GM23338 (cell line): ENCODE results near the gene NOS2. TPM values are rescaled to one million over a fixed set of nuclear protein-coding genes. Genes with fewer than 3 reads are reported as not detected.

Experiments used
- ATAC-seq: fragments of 200-7000 bp; cut with Tn5 transposase; 3 replicates; pipeline ENCODE4 v1.9.1; 2020
- DNase-seq: peaks from one replicate; pipeline ENCODE4 v3.0.0-alpha.2; 2015; ENCODE audit warnings: low spot score
- H2AFZ ChIP-seq: fragments of 200-600 bp; sonication (generic); 2 replicates; pipeline ENCODE4 v1.8.0; 2016; ENCODE audit warnings: antibody characterized with exemption, mild to moderate bottlenecking, moderate library complexity
- H3F3A ChIP-seq: fragments of 200-600 bp; sonication (generic); replicated peaks from 2 replicates; pipeline ENCODE4 v1.8.0; 2017; ENCODE audit warnings: antibody characterized with exemption, mixed run types, low read depth
- H3K27ac ChIP-seq: fragments of 200-600 bp; sonication (generic); 2 replicates; pipeline ENCODE4 v1.6.1; 2016; ENCODE audit warnings: low read depth
- H3K27me3 ChIP-seq: fragments of 200-600 bp; sonication (generic); 2 replicates; pipeline ENCODE4 v1.8.0; 2016; ENCODE audit warnings: mild to moderate bottlenecking, mixed run types, moderate library complexity; ENCODE audit not compliant: insufficient read depth
- H3K36me3 ChIP-seq: fragments of 200-600 bp; sonication (generic); 2 replicates; pipeline ENCODE4 v1.8.0; 2016; ENCODE audit warnings: mild to moderate bottlenecking; ENCODE audit not compliant: insufficient read depth
- H3K4me1 ChIP-seq: fragments of 200-600 bp; sonication (generic); 2 replicates; pipeline ENCODE4 v1.8.0; 2016; ENCODE audit warnings: mild to moderate bottlenecking, moderate library complexity; ENCODE audit not compliant: insufficient read depth
- H3K4me2 ChIP-seq: fragments of 200-600 bp; sonication (generic); 2 replicates; pipeline ENCODE4 v1.7.1; 2017; ENCODE audit warnings: mixed run types
- H3K4me3 ChIP-seq: fragments of 200-600 bp; sonication (generic); 2 replicates; pipeline ENCODE4 v1.6.1; 2016; ENCODE audit warnings: mixed run types
- H3K79me2 ChIP-seq: fragments of 200-600 bp; sonication (generic); replicated peaks from 2 replicates; pipeline ENCODE4 v1.8.0; 2017; ENCODE audit warnings: mild to moderate bottlenecking; ENCODE audit not compliant: insufficient read depth
- H3K9me2 ChIP-seq: fragments of 200-600 bp; sonication (generic); 2 replicates; pipeline ENCODE4 v1.8.0; 2017; ENCODE audit not compliant: insufficient read depth
- H4K20me1 ChIP-seq: fragments of 200-600 bp; sonication (generic); replicated peaks from 2 replicates; pipeline ENCODE4 v1.8.0; 2017; ENCODE audit warnings: mild to moderate bottlenecking; ENCODE audit not compliant: insufficient read depth
- H3K27ac Mint-ChIP-seq: 2 replicates; pipeline ENCODE4 v1.8.0; 2020; ENCODE audit warnings: inconsistent platforms, mild to moderate bottlenecking, moderate library complexity, mixed read lengths
- H3K27me3 Mint-ChIP-seq: 3 replicates; pipeline ENCODE4 v1.8.0; 2022; ENCODE audit warnings: low read depth, mild to moderate bottlenecking, moderate library complexity, mixed read lengths, inconsistent platforms; ENCODE audit not compliant: insufficient read depth, poor library complexity
- H3K36me3 Mint-ChIP-seq: 3 replicates; pipeline ENCODE4 v1.8.0; 2021; ENCODE audit warnings: low read depth, mild to moderate bottlenecking, inconsistent platforms, moderate library complexity, mixed read lengths
- H3K4me1 Mint-ChIP-seq: 3 replicates; pipeline ENCODE4 v1.8.0; 2020; ENCODE audit warnings: mild to moderate bottlenecking, inconsistent platforms, mixed read lengths
- H3K4me3 Mint-ChIP-seq: 3 replicates; pipeline ENCODE4 v1.8.0; 2021; ENCODE audit warnings: moderate library complexity, mild to moderate bottlenecking, inconsistent platforms, mixed read lengths
- H3K9me3 Mint-ChIP-seq: 3 replicates; pipeline ENCODE4 v1.8.0; 2020; ENCODE audit warnings: moderate library complexity, mild to moderate bottlenecking, inconsistent platforms, mixed read lengths
- CREB1 ChIP-seq: fragments of 250-450 bp; sonication (Bioruptor Pico); IDR thresholded peaks from 2 replicates; pipeline ENCODE4 v1.5.0; 2020; ENCODE audit warnings: low read depth, mild to moderate bottlenecking, moderate library complexity
- CTCF ChIP-seq, 2 experiments: fragments of 200-600 bp in 1 of 2; sonication (generic) in 1 of 2; conservative IDR thresholded peaks; 2 replicates each; pipeline versions ENCODE4 v1.5.1 to v1.6.1; 2016 to 2017; ENCODE audit warnings: antibody characterized with exemption in 2 of 2, low read depth in 2 of 2, mild to moderate bottlenecking in 2 of 2, moderate library complexity in 1 of 2
- ETS1 ChIP-seq: IDR thresholded peaks from 2 replicates; pipeline ENCODE4 v1.6.1; 2016; ENCODE audit warnings: antibody characterized with exemption
- EZH2 ChIP-seq: fragments of 200-600 bp; sonication (generic); IDR thresholded peaks from one replicate; pipeline ENCODE4 v1.8.0; 2017; ENCODE audit warnings: antibody characterized with exemption, mild to moderate bottlenecking, low read depth; ENCODE audit not compliant: unreplicated experiment
- EZH2phosphoT487 ChIP-seq: fragments of 200-600 bp; sonication (generic); IDR thresholded peaks from one replicate; pipeline ENCODE4 v1.8.1; 2018; ENCODE audit warnings: antibody characterized with exemption; ENCODE audit not compliant: unreplicated experiment
- JUNB ChIP-seq: IDR thresholded peaks from one replicate; pipeline ENCODE4 v1.6.1; 2016; ENCODE audit warnings: antibody characterized with exemption; ENCODE audit not compliant: unreplicated experiment
- NANOG ChIP-seq: IDR thresholded peaks from 2 replicates; pipeline ENCODE4 v1.6.1; 2016; ENCODE audit warnings: antibody characterized with exemption, borderline replicate concordance
- POLR2AphosphoS5 ChIP-seq: IDR thresholded peaks from 2 replicates; pipeline ENCODE4 v1.6.1; 2016; ENCODE audit warnings: antibody characterized with exemption, low read depth
- REST ChIP-seq: IDR thresholded peaks from one replicate; pipeline ENCODE4 v1.6.1; 2018; ENCODE audit warnings: antibody characterized with exemption; ENCODE audit not compliant: unreplicated experiment
- STAT1 ChIP-seq: IDR thresholded peaks from one replicate; pipeline ENCODE4 v1.6.1; 2016; ENCODE audit warnings: antibody characterized with exemption; ENCODE audit not compliant: unreplicated experiment
- ZNF114 ChIP-seq: fragments of 250-450 bp; sonication (Bioruptor Pico); IDR thresholded peaks from 2 replicates; pipeline ENCODE4 v1.5.0; 2020; ENCODE audit warnings: mild to moderate bottlenecking, moderate library complexity
- ZNF331 ChIP-seq: fragments of 250-450 bp; sonication (Bioruptor Pico); IDR thresholded peaks from 2 replicates; pipeline ENCODE4 v1.5.0; 2020; ENCODE audit warnings: low read depth, mild to moderate bottlenecking, moderate library complexity
- polyA plus RNA-seq: library from polyadenylated mRNA; unstranded; fragments of >200 nt; fragmentation: Nextera tagmentation; extraction: Ambion mirVana; gene quantifications from 2 replicates; pipeline ENCODE4 v1.2.1, GENCODE V29; 2016
- total RNA-seq: library from RNA; depleted of rRNA; stranded (reverse); fragments of >200 nt; shearing (Covaris generic); gene quantifications from 2 replicates; pipeline ENCODE4 v1.2.3, GENCODE V29; 2014

NOS2 gene
- total and polyA plus RNA-seq, 2 experiments from 2014 or later, result 0.44 to 2.7 TPM

GRCh38 chr17:27771586-27771985 lies 28.7 kb downstream of the NOS2 start:
- peak; percentile 22; the same call in 2 of the 3 replicates for ATAC-seq
- no peaks in the 10 kb centered on the region for H3F3A ChIP-seq
- H3K79me2 ChIP-seq, result no peaks in the 10 kb centered on the region

GRCh38 chr17:27770877-27771276 lies 29.5 kb downstream of the NOS2 start:
- Histone ChIP-seq H2AFZ (no peak overlapping the region), H3K27ac (no peak overlapping the region), H3F3A (no peaks in the 10 kb centered on the region), H4K20me1 (no peaks in the 10 kb centered on the region), H3K9me2 (no peaks in the 10 kb centered on the region), H3K4me3 (no peak overlapping the region), H3K4me2 (no peak overlapping the region), H3K79me2 (no peaks in the 10 kb centered on the region), H3K4me1 (no peaks in the 10 kb centered on the region; the same call in 1 of the 2 replicates), H3K36me3 (no peaks in the 10 kb centered on the region), H3K27me3 (no peaks in the 10 kb centered on the region)
- Mint-ChIP-seq H3K27me3 (no peaks in the 10 kb centered on the region), H3K36me3 (no peaks in the 10 kb centered on the region), H3K9me3 (no peaks in the 10 kb centered on the region), H3K4me3 (no peak overlapping the region), H3K4me1 (peaks cover 7% of the 10 kb centered on the region), H3K27ac (no peak overlapping the region)
- DNase-seq, result no peak
- no peak for ATAC-seq
- TF ChIP-seq REST, result no peak
- TF ChIP-seq POLR2AphosphoS5, result no peak
- no peak for TF ChIP-seq EZH2
- TF ChIP-seq EZH2phosphoT487, result no peak
- TF ChIP-seq ETS1, result no peak
- no peak for TF ChIP-seq NANOG
- TF ChIP-seq ZNF114 (CRISPR knock-in tag), result no peak
- no peak for TF ChIP-seq ZNF331 (CRISPR knock-in tag)
- no peak for TF ChIP-seq CTCF (conservative IDR thresholded peaks at IDR 0.05; ENCODE audit: low read depth in 2 of 2)
- no peak for TF ChIP-seq STAT1
- no peak for TF ChIP-seq CREB1 (CRISPR knock-in tag)
- no peak for TF ChIP-seq JUNB

More at GRCh38 chr17:27771586-27771985, 28.7 kb downstream of the NOS2 start:
- H4K20me1 ChIP-seq, result no peaks in the 10 kb centered on the region
- peaks cover 8% of the 10 kb centered on the region for H3K4me1 Mint-ChIP-seq
- no peak overlapping the region for H2AFZ ChIP-seq
- H3K36me3 ChIP-seq, result no peaks in the 10 kb centered on the region
- no peak overlapping the region for H3K27ac ChIP-seq
- H3K4me1 ChIP-seq, result no peaks in the 10 kb centered on the region; the same call in 1 of the 2 replicates
- no peak overlapping the region for H3K27ac Mint-ChIP-seq
- no peaks in the 10 kb centered on the region for H3K36me3 Mint-ChIP-seq
- H3K9me2 ChIP-seq, result no peaks in the 10 kb centered on the region
- no peaks in the 10 kb centered on the region for H3K27me3 ChIP-seq
- no peak overlapping the region for H3K4me2 ChIP-seq
- no peaks in the 10 kb centered on the region for H3K9me3 Mint-ChIP-seq
- no peak for DNase-seq
- H3K27me3 Mint-ChIP-seq, result no peaks in the 10 kb centered on the region
- H3K4me3 ChIP-seq, result no peak overlapping the region
- TF ChIP-seq ZNF114 (CRISPR knock-in tag), result no peak
- TF ChIP-seq NANOG, result no peak
- no peak for TF ChIP-seq EZH2
- no peak overlapping the region for H3K4me3 Mint-ChIP-seq
